T-cell (primary cell): ENCODE data around the gene STX16. TPM values are rescaled to one million over a fixed set of nuclear protein-coding genes. Genes with fewer than 3 reads are reported as not detected.
A peak's percentile ranks its signal among the peaks of the same experiment; 100 is the strongest.

ENCODE experiments used
- ATAC-seq, 4 experiments: fragments of 200-7000 bp in 3 of 4; fragments of 150-1000 bp in 1 of 4; cut with Tn5 transposase; replicated peaks in 1 of 4; 1 replicate in 3 of 4; 2 replicates in 1 of 4; pipeline ENCODE4 v1.10.0; 2021; ENCODE audit warnings: moderate library complexity in 3 of 4, mild to moderate bottlenecking in 2 of 4, moderate number of reproducible peaks in 1 of 4
- CTCF ChIA-PET, 2 donors: fragments of 300-600 bp; sonication (Branson Sonifier 250); formaldehyde crosslinking; loops; one replicate each; lab custom pipeline; 2022; ENCODE audit warnings: antibody characterized with exemption in 2 of 2; lab: Charles Lee
- POLR2A ChIA-PET, 2 donors: fragments of 300-600 bp; sonication (Branson Sonifier 250); formaldehyde crosslinking; loops; one replicate each; lab custom pipeline; 2022; ENCODE audit warnings: antibody characterized with exemption in 2 of 2; lab: Charles Lee
- DNase-seq, 35 experiments: peaks; one replicate each; pipeline versions ENCODE4 v3.0.0 to v3.0.0-alpha.2; 2013 to 2023
- H3K27ac ChIP-seq: one replicate; pipeline ENCODE4 v1.5.1; 2013; ENCODE audit warnings: low read length
- H3K27me3 ChIP-seq, 2 experiments: replicated peaks in 1 of 2; 1 replicate in 1 of 2; 2 replicates in 1 of 2; pipeline versions ENCODE4 v1.6.1 to v1.7.0; 2013; ENCODE audit warnings: low read length in 1 of 2, mixed read lengths in 1 of 2; ENCODE audit not compliant: control insufficient read depth in 2 of 2, insufficient read depth in 2 of 2; ENCODE audit errors: extremely low read depth in 1 of 2
- H3K36me3 ChIP-seq, 2 donors: 1 replicate in 1 of 2; 2 replicates in 1 of 2; pipeline versions ENCODE4 v1.6.1 to v1.7.0; 2013; ENCODE audit warnings: low read length in 1 of 2; ENCODE audit not compliant: control insufficient read depth in 2 of 2, insufficient read depth in 1 of 2; ENCODE audit errors: extremely low read depth in 1 of 2
- H3K4me1 ChIP-seq, 2 experiments: 1 replicate in 1 of 2; 2 replicates in 1 of 2; pipeline versions ENCODE4 v1.6.1 to v1.7.0; 2013; ENCODE audit warnings: low read length in 2 of 2, mixed read lengths in 1 of 2; ENCODE audit not compliant: insufficient read depth in 2 of 2, control insufficient read depth in 1 of 2; ENCODE audit errors: extremely low read depth in 1 of 2
- H3K4me3 ChIP-seq, 2 donors: 1 replicate in 1 of 2; 2 replicates in 1 of 2; pipeline versions ENCODE4 v1.5.1 to v1.7.0; 2013; ENCODE audit warnings: mild to moderate bottlenecking in 2 of 2, low read length in 1 of 2, moderate library complexity in 1 of 2; ENCODE audit not compliant: control insufficient read depth in 1 of 2; ENCODE audit errors: extremely low read depth in 1 of 2
- H3K9me3 ChIP-seq: 2 replicates; pipeline ENCODE4 v1.7.0; 2013
- H3K27ac Mint-ChIP-seq, 2 donors: one replicate each; pipeline ENCODE4 v1.8.0; 2020 to 2021; ENCODE audit warnings: mild to moderate bottlenecking in 2 of 2, mixed read lengths in 2 of 2
- H3K27me3 Mint-ChIP-seq, 2 donors: one replicate each; pipeline ENCODE4 v1.8.0; 2021 to 2022; ENCODE audit warnings: mixed read lengths in 2 of 2
- H3K36me3 Mint-ChIP-seq: one replicate; pipeline ENCODE4 v1.8.0; 2021; ENCODE audit warnings: mixed read lengths
- H3K4me1 Mint-ChIP-seq, 3 donors: one replicate each; pipeline ENCODE4 v1.8.0; 2020 to 2022; ENCODE audit warnings: mixed read lengths in 3 of 3, mild to moderate bottlenecking in 1 of 3
- H3K4me3 Mint-ChIP-seq, 3 donors: one replicate each; pipeline ENCODE4 v1.8.0; 2020 to 2022; ENCODE audit warnings: mild to moderate bottlenecking in 3 of 3, mixed read lengths in 3 of 3, moderate library complexity in 3 of 3
- H3K9me3 Mint-ChIP-seq, 3 donors: one replicate each; pipeline ENCODE4 v1.8.0; 2020 to 2022; ENCODE audit warnings: mixed read lengths in 3 of 3
- WGBS: methylation state at CpG from one replicate; pipeline ENCODE4 v1.1.5; 2013; ENCODE audit warnings: missing lambda C conversion rate; ENCODE audit not compliant: insufficient coverage; 5-methylcytosine and 5-hydroxymethylcytosine counted together
- total RNA-seq, 35 experiments: library from RNA in 6 of 35; stranded (reverse) in 6 of 35; fragments of 120-200 nt in 1 of 35; gene quantifications; one replicate each; pipeline versions ENCODE4 v1.2.1 to v1.2.4 and lab custom pipeline; 2013 to 2026

Gene STX16
- total RNA-seq, 5 donors from 2014 or later (not counting 1 experiment from before 2014, with no cell fraction given) = 154 to 213 (median 178) TPM

GRCh38 chr20:58665606-58666005, 14.5 kb downstream of the STX16 start:
- ChIA-PET CTCF (no interaction called here), POLR2A (interaction anchor here in 1 of 2 donors (0.6 kb wide), 1 partner anchor 1333 kb away, joined by 4 read pairs; no protein-coding TSS in a partner anchor)
- ATAC-seq (no peak), DNase-seq (no peak)
- Mint-ChIP-seq H3K27me3 (no peaks in the 10 kb centered on the region), H3K9me3 (no peaks in the 10 kb centered on the region), H3K27ac (peak overlapping the region in 1 of 2 donors; percentile 55), H3K36me3 (peaks cover 37% of the 10 kb centered on the region), H3K4me3 (no peak overlapping the region), H3K4me1 (peaks cover 55 to 63% (median 55%) of the 10 kb centered on the region in 3 donors)
- Histone ChIP-seq H3K36me3 (peaks cover 17 to 55% of the 10 kb centered on the region in 2 donors), H3K27ac (no peak overlapping the region), H3K9me3 (no peaks in the 10 kb centered on the region), H3K4me1 (peaks cover 13 to 20% of the 10 kb centered on the region in 2 experiments), H3K27me3 (no peaks in the 10 kb centered on the region), H3K4me3 (no peak overlapping the region)
- WGBS = 96% methylated on average over 11 of the region's 11 CpGs

GRCh38 chr20:58666702-58667101, 15.6 kb downstream of the STX16 start:
- H3K4me1 ChIP-seq = peaks cover 6 to 10% of the 10 kb centered on the region in 2 experiments
- Mint-ChIP-seq H3K9me3 (no peaks in the 10 kb centered on the region), H3K4me1 (peaks cover 44 to 53% (median 45%) of the 10 kb centered on the region in 3 donors), H3K4me3 (no peak overlapping the region), H3K36me3 (peaks cover 38% of the 10 kb centered on the region), H3K27me3 (no peaks in the 10 kb centered on the region), H3K27ac (peak overlapping the region in 1 of 2 donors; percentile 76)
- no peak overlapping the region for H3K27ac ChIP-seq
- H3K9me3 ChIP-seq = no peaks in the 10 kb centered on the region
- peaks cover 17 to 62% of the 10 kb centered on the region in 2 donors for H3K36me3 ChIP-seq
- H3K4me3 ChIP-seq = no peak overlapping the region
- no peak for ATAC-seq
- WGBS = no CpG with 5 or more reads among the region's 7 CpGs
- POLR2A ChIA-PET = interaction anchor here in 1 of 2 donors (0.6 kb wide), 2 partner anchors 24 to 428 kb away, joined by 3 to 10 read pairs; no protein-coding TSS in a partner anchor
- CTCF ChIA-PET = no interaction called here
- DNase-seq = no peak
- no peaks in the 10 kb centered on the region for H3K27me3 ChIP-seq

GRCh38 chr20:58667975-58668374, 16.9 kb downstream of the STX16 start:
- peaks cover 17 to 65% of the 10 kb centered on the region in 2 donors for H3K36me3 ChIP-seq
- no peaks in the 10 kb centered on the region for H3K9me3 ChIP-seq
- ATAC-seq = no peak
- no peaks in the 10 kb centered on the region for H3K27me3 ChIP-seq
- no peak overlapping the region for H3K4me3 Mint-ChIP-seq
- H3K4me1 Mint-ChIP-seq = peaks cover 37 to 44% (median 39%) of the 10 kb centered on the region in 3 donors
- H3K4me3 ChIP-seq = no peak overlapping the region
- no peaks in the 10 kb centered on the region for H3K9me3 Mint-ChIP-seq
- H3K27ac Mint-ChIP-seq = no peak overlapping the region
- DNase-seq = no peak
- CTCF ChIA-PET = interaction anchor here in 1 of 2 donors (1.1 kb wide), 1 partner anchor 17 kb away, joined by 5 read pairs; the partner anchor contains the start of gene STX16
- H3K36me3 Mint-ChIP-seq = peaks cover 40% of the 10 kb centered on the region
- H3K27me3 Mint-ChIP-seq = no peaks in the 10 kb centered on the region
- WGBS = 100% methylated on average over 2 of the region's 5 CpGs
- POLR2A ChIA-PET = no interaction called here
- H3K4me1 ChIP-seq = no peaks in the 10 kb centered on the region
- no peak overlapping the region for H3K27ac ChIP-seq

GRCh38 chr20:58668901-58669286, 17.8 kb downstream of the STX16 start:
- ChIA-PET POLR2A (interaction anchor here in 1 of 2 donors (0.8 kb wide), 1 partner anchor 35 kb away, joined by 4 read pairs; no protein-coding TSS in a partner anchor), CTCF (no interaction called here)
- H3K36me3 Mint-ChIP-seq = peaks cover 45% of the 10 kb centered on the region
- H3K9me3 Mint-ChIP-seq = no peaks in the 10 kb centered on the region
- Histone ChIP-seq H3K4me1 (no peaks in the 10 kb centered on the region), H3K9me3 (no peaks in the 10 kb centered on the region), H3K27me3 (no peaks in the 10 kb centered on the region), H3K4me3 (no peak overlapping the region), H3K36me3 (peaks cover 17 to 68% of the 10 kb centered on the region in 2 donors), H3K27ac (no peak overlapping the region)
- ATAC-seq = no peak
- no peaks in the 10 kb centered on the region for H3K27me3 Mint-ChIP-seq
- peaks cover 29 to 37% (median 33%) of the 10 kb centered on the region in 3 donors for H3K4me1 Mint-ChIP-seq
- DNase-seq = no peak
- no peak overlapping the region for H3K4me3 Mint-ChIP-seq
- 95% methylated on average over 2 of the region's 5 CpGs for WGBS
- no peak overlapping the region for H3K27ac Mint-ChIP-seq

- ChIA-PET CTCF (interaction anchor here (0.5 to 1.4 kb wide), 2 partner anchors 11 to 420 kb away, joined by 3 to 5 read pairs; no protein-coding TSS in a partner anchor), POLR2A (interaction anchor here in 1 of 2 donors (0.8 kb wide), 1 partner anchor 36 kb away, joined by 4 read pairs; no protein-coding TSS in a partner anchor)
- no peak overlapping the region for H3K27ac ChIP-seq
- DNase-seq (no peak), ATAC-seq (no peak)
- H3K27me3 ChIP-seq = no peaks in the 10 kb centered on the region
- peaks cover 17 to 71% of the 10 kb centered on the region in 2 donors for H3K36me3 ChIP-seq
- no peaks in the 10 kb centered on the region for H3K4me1 ChIP-seq
- Mint-ChIP-seq H3K9me3 (no peaks in the 10 kb centered on the region), H3K4me1 (peaks cover 25 to 31% (median 28%) of the 10 kb centered on the region in 3 donors), H3K36me3 (peaks cover 51% of the 10 kb centered on the region), H3K27me3 (no peaks in the 10 kb centered on the region), H3K4me3 (no peak overlapping the region), H3K27ac (no peak overlapping the region)
- H3K4me3 ChIP-seq = no peak overlapping the region
- H3K9me3 ChIP-seq = no peaks in the 10 kb centered on the region
- 88% methylated on average over 10 of the region's 16 CpGs for WGBS
Observed at GRCh38 chr20:58669287-58670006, 18.4 kb downstream of the STX16 start.

- Histone ChIP-seq H3K4me1 (no peaks in the 10 kb centered on the region), H3K27me3 (no peaks in the 10 kb centered on the region), H3K27ac (no peak overlapping the region), H3K4me3 (no peak overlapping the region), H3K9me3 (no peaks in the 10 kb centered on the region), H3K36me3 (peaks cover 17 to 73% of the 10 kb centered on the region in 2 donors)
- CTCF ChIA-PET = interaction anchor here (0.5 to 1.4 kb wide), 2 partner anchors 12 to 420 kb away, joined by 3 to 5 read pairs; no protein-coding TSS in a partner anchor
- POLR2A ChIA-PET = no interaction called here
- WGBS = no CpG with 5 or more reads among the region's 1 CpG
- Mint-ChIP-seq H3K4me3 (no peak overlapping the region), H3K9me3 (no peaks in the 10 kb centered on the region), H3K4me1 (peaks cover 20 to 26% (median 23%) of the 10 kb centered on the region in 3 donors), H3K27me3 (no peaks in the 10 kb centered on the region), H3K36me3 (peaks cover 51% of the 10 kb centered on the region), H3K27ac (no peak overlapping the region)
- no peak for DNase-seq
- no peak for ATAC-seq
Observed at GRCh38 chr20:58670102-58670501, 19.0 kb downstream of the STX16 start.
